HCT116 (cell line): ENCODE measurements around the gene ZNF470. TPM values are rescaled to one million over a fixed set of nuclear protein-coding genes. Genes with fewer than 3 reads are reported as not detected.

ENCODE experiments used
- ATAC-seq: fragments of 200-7000 bp; cut with Tn5 transposase; 2 replicates; pipeline ENCODE4 v1.9.1; 2020; ENCODE audit warnings: mild to moderate bottlenecking, moderate library complexity
- BruUV-seq: library from RNA; stranded (reverse); fragments of 400-500 nt; replicated peaks from 2 replicates; lab custom pipeline; 2021; lab: Mats Ljungman, UMichigan
- CTCF ChIA-PET: fragments of 300-600 bp; sonication (Branson Sonifier 250); formaldehyde crosslinking; loops from one replicate; lab custom pipeline; 2021; ENCODE audit warnings: antibody characterized with exemption; lab: Charles Lee
- POLR2A ChIA-PET: fragments of 300-600, 350-600 bp; sonication (Branson Sonifier 250); formaldehyde crosslinking; loops from one replicate; lab custom pipeline; 2021; ENCODE audit warnings: antibody characterized with exemption; lab: Charles Lee
- RAD21 ChIA-PET, 2 experiments: fragments of 300-600 bp; sonication (Branson Sonifier 250); formaldehyde crosslinking; loops; one replicate each; lab custom pipeline; 2023; ENCODE audit warnings: low total read pairs in 2 of 2; ENCODE audit not compliant: uncharacterized antibody in 2 of 2, unreplicated experiment in 2 of 2, low non-redundant PET in 1 of 2; lab: Charles Lee
- DNase-seq: peaks from one replicate; pipeline ENCODE4 v3.0.0-alpha.2; 2010; ENCODE audit warnings: low read depth, low spot score
- H2AFZ ChIP-seq: fragments of 200-600 bp; shearing (Covaris generic), sonication (generic); 2 replicates; pipeline ENCODE4 v1.6.1; 2017; ENCODE audit warnings: low read depth, mixed run types, mixed read lengths, antibody characterized with exemption, low read length; ENCODE audit not compliant: poor library complexity, severe bottlenecking
- H3K27ac ChIP-seq: 2 replicates; pipeline ENCODE4 v1.5.1; 2012; ENCODE audit warnings: low read depth, low read length
- H3K27me3 ChIP-seq: fragments of 200-600 bp; sonication (generic); 2 replicates; pipeline ENCODE4 v1.6.1; 2016; ENCODE audit warnings: mixed run types, low read length, mixed read lengths; ENCODE audit not compliant: insufficient read depth
- H3K36me3 ChIP-seq, 2 experiments: fragments of 200-500 bp in 1 of 2; fragments of 200-600 bp in 1 of 2; sonication (Bioruptor generic) in 1 of 2; sonication (generic) in 1 of 2; 2 replicates each; pipeline versions ENCODE4 v1.5.1 to v1.6.1; 2014 to 2016; ENCODE audit warnings: low read length in 2 of 2, inconsistent platforms in 1 of 2, mixed read lengths in 1 of 2, mixed run types in 1 of 2; ENCODE audit not compliant: insufficient read depth in 2 of 2, control insufficient read depth in 1 of 2
- H3K4me1 ChIP-seq, 2 experiments: fragments of 200-600 bp in 1 of 2; sonication (generic) in 1 of 2; 2 replicates each; pipeline versions ENCODE4 v1.5.1 to v1.6.1; 2012 to 2017; ENCODE audit warnings: low read length in 2 of 2, inconsistent platforms in 1 of 2, mild to moderate bottlenecking in 1 of 2, mixed read lengths in 1 of 2, mixed run types in 1 of 2, moderate library complexity in 1 of 2; ENCODE audit not compliant: insufficient read depth in 2 of 2, control insufficient read depth in 1 of 2
- H3K4me2 ChIP-seq: fragments of 200-600 bp; sonication (generic); 2 replicates; pipeline ENCODE4 v1.6.1; 2017; ENCODE audit warnings: mixed run types, low read length, mixed read lengths
- H3K4me3 ChIP-seq, 2 experiments: fragments of 200-600 bp in 1 of 2; sonication (generic) in 1 of 2; replicated peaks in 1 of 2; 2 replicates each; pipeline ENCODE4 v1.5.1; 2011 to 2016; ENCODE audit warnings: low read length in 2 of 2, control low read depth in 1 of 2, low read depth in 1 of 2, mild to moderate bottlenecking in 1 of 2, mixed read lengths in 1 of 2, mixed run types in 1 of 2
- H3K79me2 ChIP-seq: fragments of 200-600 bp; sonication (generic); 2 replicates; pipeline ENCODE4 v1.6.1; 2017; ENCODE audit warnings: mild to moderate bottlenecking, mixed run types, low read length, moderate library complexity, mixed read lengths; ENCODE audit not compliant: insufficient read depth
- H3K9ac ChIP-seq: fragments of 200-600 bp; sonication (generic); 2 replicates; pipeline ENCODE4 v1.6.1; 2016; ENCODE audit warnings: low read length, mixed read lengths
- H3K9me2 ChIP-seq: fragments of 200-600 bp; sonication (generic), shearing (Covaris generic); 2 replicates; pipeline ENCODE4 v1.6.1; 2017; ENCODE audit warnings: mixed run types, mild to moderate bottlenecking, moderate library complexity; ENCODE audit not compliant: insufficient read depth
- H3K9me3 ChIP-seq, 2 experiments: fragments of 200-500 bp in 1 of 2; fragments of 200-600 bp in 1 of 2; sonication (Bioruptor generic) in 1 of 2; sonication (generic) in 1 of 2; 2 replicates each; pipeline ENCODE4 v1.6.1; 2014 to 2017; ENCODE audit warnings: low read length in 2 of 2, mixed read lengths in 2 of 2, inconsistent platforms in 1 of 2, low read depth in 1 of 2, mild to moderate bottlenecking in 1 of 2, mixed run types in 1 of 2, moderate library complexity in 1 of 2; ENCODE audit not compliant: control insufficient read depth in 1 of 2, insufficient read depth in 1 of 2
- H4K20me1 ChIP-seq: fragments of 200-600 bp; sonication (generic), shearing (Covaris generic); 2 replicates; pipeline ENCODE4 v1.6.1; 2017; ENCODE audit warnings: mixed run types, mild to moderate bottlenecking, moderate library complexity; ENCODE audit not compliant: insufficient read depth
- CEBPB ChIP-seq: IDR thresholded peaks from 2 replicates; pipeline ENCODE4 v1.6.1; 2012; ENCODE audit warnings: low read depth
- CTCF ChIP-seq, 3 experiments: fragments of 200-600 bp in 1 of 3; sonication (generic) in 1 of 3; IDR thresholded peaks in 2 of 3; conservative IDR thresholded peaks in 1 of 3; 2 replicates each; pipeline ENCODE4 v1.5.1; 2012 to 2017; ENCODE audit warnings: low read depth in 2 of 3, low read length in 2 of 3, antibody characterized with exemption in 1 of 3, borderline replicate concordance in 1 of 3, control low read depth in 1 of 3, mild to moderate bottlenecking in 1 of 3, mixed read lengths in 1 of 3, mixed run types in 1 of 3, moderate library complexity in 1 of 3; ENCODE audit not compliant: insufficient read depth in 1 of 3
- EGR1 ChIP-seq: IDR thresholded peaks from 2 replicates; pipeline ENCODE4 v1.6.1; 2012; ENCODE audit warnings: low read depth
- ELF1 ChIP-seq: IDR thresholded peaks from 2 replicates; pipeline ENCODE4 v1.6.1; 2012; ENCODE audit warnings: low read depth, borderline replicate concordance
- EZH2 ChIP-seq: fragments of 200-600 bp; sonication (generic); IDR thresholded peaks from 2 replicates; pipeline ENCODE4 v1.6.1; 2017; ENCODE audit warnings: antibody characterized with exemption, mixed run types
- JUND ChIP-seq: IDR thresholded peaks from 2 replicates; pipeline ENCODE4 v1.6.1; 2012
- MAX ChIP-seq: IDR thresholded peaks from 2 replicates; pipeline ENCODE4 v1.6.1; 2012
- POLR2AphosphoS5 ChIP-seq: IDR thresholded peaks from 2 replicates; pipeline ENCODE4 v1.6.1; 2011; ENCODE audit warnings: mild to moderate bottlenecking, low read depth, low read length, moderate library complexity
- RAD21 ChIP-seq: IDR thresholded peaks from 2 replicates; pipeline ENCODE4 v1.6.1; 2012; ENCODE audit warnings: low read depth, mild to moderate bottlenecking
- REST ChIP-seq: IDR thresholded peaks from 2 replicates; pipeline ENCODE4 v1.6.1; 2012; ENCODE audit warnings: low read depth
- SIN3A ChIP-seq: IDR thresholded peaks from 2 replicates; pipeline ENCODE4 v1.6.1; 2012; ENCODE audit warnings: low read depth
- SRF ChIP-seq: IDR thresholded peaks from 2 replicates; pipeline ENCODE4 v1.6.1; 2012; ENCODE audit warnings: low read depth
- YY1 ChIP-seq: IDR thresholded peaks from 2 replicates; pipeline ENCODE4 v1.6.1; 2011; ENCODE audit warnings: low read length, low read depth, moderate library complexity, mild to moderate bottlenecking; ENCODE audit not compliant: insufficient replicate concordance; ENCODE audit errors: extremely low read depth
- ZBTB33 ChIP-seq: IDR thresholded peaks from 2 replicates; pipeline ENCODE4 v1.6.1; 2011; ENCODE audit warnings: mild to moderate bottlenecking, low read length, moderate library complexity; ENCODE audit not compliant: insufficient replicate concordance; ENCODE audit errors: extremely low read depth
- ZFX ChIP-seq: fragments of 450-650 bp; IDR thresholded peaks from 2 replicates; pipeline ENCODE4 v1.6.1; 2017
- intact Hi-C: fragments of 100-400 bp; cut with micrococcal nuclease; formaldehyde crosslinking; loops from 2 replicates; pipeline ENCODE4 v1.10.0; 2022
- total RNA-seq: library from RNA; stranded (reverse); gene quantifications from one replicate; pipeline ENCODE4 v1.2.1, GENCODE V29; 2021; ENCODE audit not compliant: unreplicated experiment

The ZNF470 gene
- total RNA-seq, 1 experiment from 2014 or later, result not detected

GRCh38 chr19:56622374-56622773 is 55.1 kb downstream of the ZNF470 start:
- no peak overlapping the region for H2AFZ ChIP-seq
- DNase-seq (no peak), ATAC-seq (no peak)
- CTCF ChIA-PET, result no interaction called here
- intact Hi-C loops, result no loop called here
- TF ChIP-seq SIN3A (no peak), SRF (no peak), ZFX (no peak), ELF1 (no peak), YY1 (no peak), RAD21 (no peak), POLR2AphosphoS5 (no peak), CTCF (IDR thresholded peaks at IDR 0.05 in 2 of 3, conservative IDR thresholded peaks at IDR 0.05 in 1 of 3; ENCODE audit: borderline replicate concordance in 1 of 3, insufficient read depth in 1 of 3, low read depth in 2 of 3, low read length in 2 of 3) (no peak), REST (no peak), EGR1 (no peak), EZH2 (no peak), MAX (no peak), CEBPB (no peak), JUND (no peak), ZBTB33 (no peak)
- TF ChIP-seq, all 23 proteins: peak for 0
- peaks cover 0 to 21% of the 10 kb centered on the region in 2 experiments; a peak in 2 of 4 replicates for H3K9me3 ChIP-seq
- no peak overlapping the region for H3K4me3 ChIP-seq
- POLR2A ChIA-PET, result no interaction called here
- H3K36me3 ChIP-seq, result no peaks in the 10 kb centered on the region
- no peaks in the 10 kb centered on the region for H3K79me2 ChIP-seq
- H3K27me3 ChIP-seq, result no peaks in the 10 kb centered on the region
- no peaks in the 10 kb centered on the region for H4K20me1 ChIP-seq
- no peak overlapping the region for H3K4me2 ChIP-seq
- no peak overlapping the region for H3K27ac ChIP-seq
- H3K9me2 ChIP-seq, result no peaks in the 10 kb centered on the region
- BruUV-seq, result no TSS peak
- RAD21 ChIA-PET, result no interaction called here
- H3K4me1 ChIP-seq, result no peaks in the 10 kb centered on the region
- no peak overlapping the region for H3K9ac ChIP-seq
